ENCODE results near the gene OR1I1. TPM values are rescaled to one million over a fixed set of nuclear protein-coding genes. Genes with fewer than 3 reads are reported as not detected.
"Not testable (repeated sequence)": the region's sequence is repeated elsewhere in the genome, so short reads cannot be mapped to it uniquely, and the experiment has no call there.

OR1I1 gene
- polyA plus RNA-seq, 3 donors: 0.04 to 0.09 (median 0.06) TPM

GRCh38 chr19:15091918-15092753 lies 10.1 kb downstream of the OR1I1 start:
- peak; percentile 48 to 74 (median 67) for DNase-seq (ENCODE audit: extremely low read depth in 1 of 11, low read depth in 9 of 11, low spot score in 4 of 11)

- DNase-seq (ENCODE audit: extremely low read depth in 1 of 11, low read depth in 9 of 11, low spot score in 4 of 11): no peak
These were observed 11.0 kb downstream of the OR1I1 start for GRCh38 chr19:15093001-15093400.

GRCh38 chr19:15096223-15096622 lies 14.2 kb downstream of the OR1I1 start:
- no peak for DNase-seq (ENCODE audit: extremely low read depth in 1 of 11, low read depth in 9 of 11, low spot score in 4 of 11)

- not testable (repeated sequence) for DNase-seq (ENCODE audit: extremely low read depth in 1 of 11, low read depth in 9 of 11, low spot score in 4 of 11)
These were observed 16.0 kb downstream of the OR1I1 start for GRCh38 chr19:15097980-15098379.

- DNase-seq (ENCODE audit: extremely low read depth in 1 of 11, low read depth in 9 of 11, low spot score in 4 of 11): no peak
These were observed 16.4 kb downstream of the OR1I1 start for GRCh38 chr19:15098460-15098859.

- DNase-seq (ENCODE audit: extremely low read depth in 1 of 11, low read depth in 9 of 11, low spot score in 4 of 11): no peak
These were observed 17.1 kb downstream of the OR1I1 start for GRCh38 chr19:15099017-15099582.

- no peak for DNase-seq (ENCODE audit: extremely low read depth in 1 of 11, low read depth in 9 of 11, low spot score in 4 of 11)
These were observed 19.6 kb downstream of the OR1I1 start for GRCh38 chr19:15101479-15102082.

- DNase-seq (ENCODE audit: extremely low read depth in 1 of 11, low read depth in 9 of 11, low spot score in 4 of 11): no peak
These were observed 22.0 kb downstream of the OR1I1 start for GRCh38 chr19:15104003-15104402.

- DNase-seq (ENCODE audit: extremely low read depth in 1 of 11, low read depth in 9 of 11, low spot score in 4 of 11): no peak
These were observed 22.4 kb downstream of the OR1I1 start for GRCh38 chr19:15104411-15104810.

- no peak for DNase-seq (ENCODE audit: extremely low read depth in 1 of 11, low read depth in 9 of 11, low spot score in 4 of 11)
These were observed 23.0 kb downstream of the OR1I1 start for GRCh38 chr19:15105044-15105443.

- DNase-seq (ENCODE audit: extremely low read depth in 1 of 11, low read depth in 9 of 11, low spot score in 4 of 11): peak in 7 of 11 donors; percentile 24 to 64 (median 53)
These were observed 25.3 kb downstream of the OR1I1 start, which contains the start of gene SYDE1 for GRCh38 chr19:15107061-15108010. Gene SYDE1 (plus strand): TSS chr19:15107401. CDS start chr19:15107434, 33 bp downstream.

GRCh38 chr19:15108145-15108844 lies 26.3 kb downstream of the OR1I1 start:
- no peak for DNase-seq (ENCODE audit: extremely low read depth in 1 of 11, low read depth in 9 of 11, low spot score in 4 of 11)

- no peak for DNase-seq (ENCODE audit: extremely low read depth in 1 of 11, low read depth in 9 of 11, low spot score in 4 of 11)
These were observed 27.1 kb downstream of the OR1I1 start for GRCh38 chr19:15108845-15109767.

GRCh38 chr19:15109768-15110417 lies 27.9 kb downstream of the OR1I1 start:
- DNase-seq (ENCODE audit: extremely low read depth in 1 of 11, low read depth in 9 of 11, low spot score in 4 of 11): no peak

GRCh38 chr19:15110418-15110815 lies 28.4 kb downstream of the OR1I1 start:
- no peak for DNase-seq (ENCODE audit: extremely low read depth in 1 of 11, low read depth in 9 of 11, low spot score in 4 of 11)

GRCh38 chr19:15111758-15112157 lies 29.7 kb downstream of the OR1I1 start:
- no peak for DNase-seq (ENCODE audit: extremely low read depth in 1 of 11, low read depth in 9 of 11, low spot score in 4 of 11)

- DNase-seq (ENCODE audit: extremely low read depth in 1 of 11, low read depth in 9 of 11, low spot score in 4 of 11): no peak
These were observed 30.4 kb downstream of the OR1I1 start for GRCh38 chr19:15112385-15112784.
